Raji (cell line): ENCODE results near the gene RALGAPA2.

ENCODE experiments used
- POLR2A ChIP-seq: IDR thresholded peaks from 2 replicates; pipeline ENCODE4 v1.6.1; 2011; ENCODE audit warnings: low read depth, low read length, control low read depth; ENCODE audit not compliant: insufficient read depth

RALGAPA2 gene

GRCh38 chr20:20409331-20409730 lies 303.1 kb downstream of the RALGAPA2 start:
- no peak for TF ChIP-seq POLR2A

DNA sequence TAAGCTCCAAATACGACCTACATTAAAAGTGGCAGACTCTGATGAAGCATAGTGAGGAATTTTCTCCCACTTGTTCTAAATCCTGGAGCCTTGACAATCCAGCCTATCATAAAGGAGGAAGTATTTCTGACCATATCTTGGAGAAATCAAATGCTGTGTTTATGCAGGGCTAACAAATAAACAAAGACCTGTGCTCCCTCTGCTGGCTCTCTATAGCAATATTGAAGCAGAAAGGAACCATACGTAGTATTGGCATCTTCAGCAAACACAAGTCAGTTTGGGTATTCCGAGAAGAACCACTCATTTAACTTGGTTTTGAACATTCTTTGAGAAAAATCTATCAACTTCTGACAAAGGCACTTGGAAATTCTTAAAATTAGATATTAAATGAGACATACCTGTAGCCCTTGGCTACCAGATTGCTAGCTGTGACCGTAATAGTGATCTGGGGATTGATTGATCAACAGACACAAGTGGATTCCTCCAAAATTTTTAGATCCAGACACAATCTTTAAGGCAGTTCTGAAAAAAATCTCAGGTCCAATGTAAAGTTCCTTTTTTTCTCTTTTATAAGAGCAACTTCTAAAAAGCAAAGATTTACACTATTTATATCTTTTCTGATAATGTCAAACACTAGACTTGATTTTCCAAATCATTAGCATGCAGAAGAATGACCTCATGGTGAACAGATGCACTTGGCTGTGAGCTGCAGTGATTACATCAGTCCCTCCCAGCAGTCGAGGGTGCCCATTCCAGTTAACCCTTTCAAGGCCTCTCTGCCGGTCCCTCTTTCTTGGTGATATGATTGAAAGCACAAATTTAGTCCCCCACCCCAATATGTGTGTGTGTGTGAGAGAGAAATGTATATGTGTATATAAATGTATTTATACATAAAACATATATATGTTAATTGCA lies 304.3 kb downstream of the RALGAPA2 start:
- no peak for TF ChIP-seq POLR2A

GRCh38 chr20:20406306-20406705 lies 306.1 kb downstream of the RALGAPA2 start:
- TF ChIP-seq POLR2A = no peak

- no peak for TF ChIP-seq POLR2A
These were observed 306.8 kb downstream of the RALGAPA2 start for GRCh38 chr20:20405623-20406022.

GRCh38 chr20:20404633-20405032 lies 307.8 kb downstream of the RALGAPA2 start:
- TF ChIP-seq POLR2A = no peak

GRCh38 chr20:20401991-20402390 lies 310.5 kb downstream of the RALGAPA2 start:
- TF ChIP-seq POLR2A = no peak

- no peak for TF ChIP-seq POLR2A
These were observed 312.6 kb downstream of the RALGAPA2 start for GRCh38 chr20:20399531-20400500.

GRCh38 chr20:20398123-20398522 lies 314.3 kb downstream of the RALGAPA2 start:
- no peak for TF ChIP-seq POLR2A

GRCh38 chr20:20396794-20397193 lies 315.6 kb downstream of the RALGAPA2 start:
- TF ChIP-seq POLR2A = no peak

DNA sequence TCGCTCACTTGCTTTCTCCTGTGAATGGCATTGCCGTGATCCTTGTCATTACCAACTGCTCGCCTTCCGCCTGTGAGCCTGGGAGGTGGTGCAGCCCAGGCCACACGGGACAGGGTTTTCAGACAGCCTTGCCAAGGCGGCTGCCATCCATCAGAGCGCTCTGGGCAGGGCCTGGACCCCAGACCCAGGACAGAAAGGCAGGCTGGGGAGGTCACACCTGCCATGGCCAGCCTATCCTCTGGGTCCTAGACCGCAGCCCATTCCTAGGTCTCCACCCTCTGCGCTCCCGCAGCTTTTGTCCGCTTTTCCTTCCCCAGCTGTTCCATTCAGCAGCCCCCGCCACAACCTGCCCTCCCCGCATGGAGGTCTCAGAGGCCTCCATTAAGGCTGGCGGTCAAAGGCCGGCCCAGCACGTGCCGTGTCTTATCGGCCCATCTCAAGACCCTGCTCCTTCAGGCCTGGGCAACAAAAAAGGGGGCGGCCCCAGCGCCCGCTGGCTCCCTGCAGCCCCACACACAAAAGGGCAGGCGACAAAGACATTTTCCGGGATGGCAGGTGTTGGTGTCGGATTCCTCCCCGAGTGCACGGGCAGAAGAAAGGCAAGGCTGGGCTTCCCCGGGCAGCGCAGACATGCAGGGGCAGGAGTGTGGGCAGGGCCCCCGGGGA lies 316.4 kb downstream of the RALGAPA2 start:
- no peak for TF ChIP-seq POLR2A

- no peak for TF ChIP-seq POLR2A
These were observed 317.4 kb downstream of the RALGAPA2 start for GRCh38 chr20:20395087-20395486.

- TF ChIP-seq POLR2A = no peak
These were observed 319.0 kb downstream of the RALGAPA2 start for GRCh38 chr20:20393207-20394120.

DNA sequence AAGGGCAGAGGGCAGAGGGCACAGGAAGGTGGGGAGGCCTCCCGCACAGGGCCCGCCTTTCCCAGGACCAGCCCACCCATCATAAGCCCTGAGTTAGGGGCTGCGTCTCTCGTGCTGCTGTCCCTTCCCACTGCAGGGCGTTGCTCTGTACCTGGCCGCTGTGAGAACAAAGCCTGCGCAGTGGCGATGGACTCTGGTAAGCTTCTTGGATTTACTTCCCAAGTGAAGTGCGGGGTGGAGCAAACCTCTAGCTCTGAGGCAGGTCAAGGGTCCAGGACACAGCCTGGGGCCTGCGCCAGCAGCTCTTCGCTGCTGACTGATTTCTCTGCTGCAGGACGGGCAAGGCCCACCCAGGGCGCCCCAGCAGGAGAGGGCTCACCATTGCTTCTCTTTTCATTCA lies 320.7 kb downstream of the RALGAPA2 start:
- no peak for TF ChIP-seq POLR2A

- no peak for TF ChIP-seq POLR2A
These were observed 321.3 kb downstream of the RALGAPA2 start for GRCh38 chr20:20391115-20391514.
